HepG2 (cell line): ENCODE results near the gene KIF9. TPM values are rescaled to one million over a fixed set of nuclear protein-coding genes. Genes with fewer than 3 reads are reported as not detected.
A peak's percentile ranks its signal among the peaks of the same experiment; 100 is the strongest.

ENCODE experiments used
- ATAC-seq: fragments of 200-7000 bp; cut with Tn5 transposase; 3 replicates; pipeline ENCODE4 v1.9.1; 2020; ENCODE audit warnings: mild to moderate bottlenecking, moderate library complexity
- BruUV-seq: library from RNA; stranded (reverse); fragments of 400-500 nt; replicated peaks from 2 replicates; lab custom pipeline; 2021; lab: Mats Ljungman, UMichigan
- CTCF ChIA-PET: fragments of 300-600 bp; formaldehyde crosslinking; extraction: SDS; loops from one replicate; lab custom pipeline; 2021; ENCODE audit warnings: low total read pairs, inconsistent platforms, low intra/inter-chr PET ratio; lab: Yijun Ruan, JAX
- POLR2A ChIA-PET: fragments of 350-600 bp; sonication (Branson Sonifier 250); formaldehyde crosslinking; loops from one replicate; lab custom pipeline; 2020; ENCODE audit warnings: antibody characterized with exemption, inconsistent platforms; lab: Yijun Ruan, JAX
- DNase-seq: peaks from one replicate; pipeline ENCODE4 v3.0.0-alpha.2; 2015; ENCODE audit warnings: low spot score
- FAIRE-seq: peaks from 3 replicates; lab custom pipeline; 2011; peaks lifted over from hg19 to GRCh38; lab: Jason Lieb, UNC
- H2AFZ ChIP-seq: one replicate; pipeline ENCODE4 v1.6.1; 2011; ENCODE audit warnings: low read length, inconsistent platforms
- H3K27ac ChIP-seq: fragments of 300-600 bp; 3 replicates; pipeline ENCODE4 v1.8.0; 2011; ENCODE audit warnings: mixed run types, mild to moderate bottlenecking, mixed read lengths, low read length, inconsistent platforms; ENCODE audit not compliant: insufficient read depth; ENCODE audit errors: extremely low read length
- H3K27me3 ChIP-seq, 2 experiments: fragments of 200-600 bp in 1 of 2; 2 replicates in 1 of 2; 3 replicates in 1 of 2; pipeline versions ENCODE4 v1.6.0 to v1.8.0; 2011; ENCODE audit warnings: low read length in 2 of 2, mild to moderate bottlenecking in 2 of 2, moderate library complexity in 2 of 2, inconsistent platforms in 1 of 2; ENCODE audit not compliant: insufficient read depth in 2 of 2, control insufficient read depth in 1 of 2
- H3K36me3 ChIP-seq, 2 experiments: fragments of 200-600 bp in 1 of 2; replicated peaks in 1 of 2; 2 replicates in 1 of 2; 3 replicates in 1 of 2; pipeline versions ENCODE4 v1.5.1 to v1.8.0; 2011; ENCODE audit warnings: low read length in 2 of 2, inconsistent platforms in 1 of 2; ENCODE audit not compliant: insufficient read depth in 2 of 2, control insufficient read depth in 1 of 2
- H3K4me1 ChIP-seq: 2 replicates; pipeline ENCODE4 v1.5.1; 2012; ENCODE audit warnings: low read length, inconsistent platforms; ENCODE audit not compliant: insufficient read depth
- H3K4me2 ChIP-seq: 2 replicates; pipeline ENCODE4 v1.6.0; 2011; ENCODE audit warnings: low read depth, low read length, inconsistent platforms
- H3K4me3 ChIP-seq, 3 experiments: fragments of 200-600 bp in 1 of 3; sonication (generic), shearing (Covaris generic) in 1 of 3; replicated peaks in 1 of 3; 2 replicates each; pipeline ENCODE4 v1.5.1; 2011 to 2016; ENCODE audit warnings: low read length in 3 of 3, inconsistent platforms in 2 of 3, low read depth in 2 of 3, mild to moderate bottlenecking in 2 of 3, control low read depth in 1 of 3, mixed read lengths in 1 of 3; ENCODE audit not compliant: insufficient read depth in 1 of 3
- H3K79me2 ChIP-seq: one replicate; pipeline ENCODE4 v1.6.1; 2011; ENCODE audit warnings: low read length, inconsistent platforms; ENCODE audit not compliant: insufficient read depth
- H3K9ac ChIP-seq: 2 replicates; pipeline ENCODE4 v1.6.0; 2011; ENCODE audit warnings: mild to moderate bottlenecking, low read depth, low read length, inconsistent platforms; ENCODE audit not compliant: insufficient read depth
- H3K9me3 ChIP-seq: 2 replicates; pipeline ENCODE4 v1.5.1; 2012; ENCODE audit warnings: mild to moderate bottlenecking, low read length
- H4K20me1 ChIP-seq: 2 replicates; pipeline ENCODE4 v1.6.0; 2011; ENCODE audit warnings: inconsistent platforms, mild to moderate bottlenecking, low read length, moderate library complexity; ENCODE audit not compliant: insufficient read depth
- BATF2 ChIP-seq: sonication (generic); formaldehyde crosslinking; IDR thresholded peaks from 2 replicates; pipeline ENCODE4 v1.8.0; 2022; ENCODE audit warnings: mild to moderate bottlenecking, missing genetic modification reagents, moderate library complexity
- FOSL1 ChIP-seq: sonication (generic); formaldehyde crosslinking; IDR thresholded peaks from 2 replicates; pipeline ENCODE4 v1.9.0; 2021; ENCODE audit warnings: missing genetic modification reagents, borderline replicate concordance
- KLF11 ChIP-seq: IDR thresholded peaks from 2 replicates; pipeline ENCODE4 v1.6.1; 2016; ENCODE audit warnings: missing compliant biosample characterization
- MXD4 ChIP-seq: IDR thresholded peaks from 2 replicates; pipeline ENCODE4 v1.6.1; 2016; ENCODE audit warnings: mild to moderate bottlenecking, missing biosample characterization, missing genetic modification reagents
- NFE2L1 ChIP-seq: sonication (generic); formaldehyde crosslinking; IDR thresholded peaks from 2 replicates; pipeline ENCODE4 v1.4.0; 2020; ENCODE audit warnings: missing genetic modification reagents, mild to moderate bottlenecking, borderline replicate concordance
- PRMT3 ChIP-seq: sonication (generic); formaldehyde crosslinking; IDR thresholded peaks from 2 replicates; pipeline ENCODE4 v1.8.1; 2022; ENCODE audit warnings: low read depth, mild to moderate bottlenecking, moderate library complexity, missing genetic modification reagents, borderline replicate concordance
- SMAD3 ChIP-seq: sonication (generic); formaldehyde crosslinking; IDR thresholded peaks from 2 replicates; pipeline ENCODE4 v1.4.0; 2020; ENCODE audit warnings: missing genetic modification reagents
- THAP11 ChIP-seq: IDR thresholded peaks from 2 replicates; pipeline ENCODE4 v1.6.1; 2016; ENCODE audit warnings: missing biosample characterization, missing genetic modification reagents
- THRA ChIP-seq: sonication (generic); formaldehyde crosslinking; IDR thresholded peaks from 2 replicates; pipeline ENCODE4 v1.4.0; 2020; ENCODE audit warnings: missing genetic modification reagents, borderline replicate concordance
- ZNF101 ChIP-seq: sonication (generic); formaldehyde crosslinking; IDR thresholded peaks from 2 replicates; pipeline ENCODE4 v1.4.0; 2020; ENCODE audit warnings: mild to moderate bottlenecking, low read depth, missing genetic modification reagents, borderline replicate concordance
- ZNF326 ChIP-seq: sonication (generic); formaldehyde crosslinking; IDR thresholded peaks from 2 replicates; pipeline ENCODE4 v1.4.0; 2020; ENCODE audit warnings: missing genetic modification reagents, borderline replicate concordance
- ZNF33B ChIP-seq: sonication (generic); formaldehyde crosslinking; IDR thresholded peaks from 2 replicates; pipeline ENCODE4 v1.5.1; 2020; ENCODE audit warnings: mild to moderate bottlenecking, missing genetic modification reagents
- ZNF354B ChIP-seq: sonication (generic); formaldehyde crosslinking; IDR thresholded peaks from 2 replicates; pipeline ENCODE4 v1.8.0; 2022; ENCODE audit warnings: mild to moderate bottlenecking, missing genetic modification reagents
- ZNF382 ChIP-seq: sonication (generic); formaldehyde crosslinking; IDR thresholded peaks from 2 replicates; pipeline ENCODE4 v1.5.0; 2020; ENCODE audit warnings: missing genetic modification reagents, mild to moderate bottlenecking, borderline replicate concordance
- ZNF468 ChIP-seq: sonication (generic); formaldehyde crosslinking; IDR thresholded peaks from 2 replicates; pipeline ENCODE4 v1.8.0; 2022; ENCODE audit warnings: mild to moderate bottlenecking, moderate library complexity, missing genetic modification reagents
- ZNF607 ChIP-seq: sonication (generic); formaldehyde crosslinking; IDR thresholded peaks from 2 replicates; pipeline ENCODE4 v1.5.1; 2020; ENCODE audit warnings: missing genetic modification reagents, mild to moderate bottlenecking, borderline replicate concordance
- ZNF703 ChIP-seq: sonication (generic); formaldehyde crosslinking; IDR thresholded peaks from 2 replicates; pipeline ENCODE4 v1.5.1; 2020; ENCODE audit warnings: missing genetic modification reagents, mild to moderate bottlenecking, moderate library complexity, borderline replicate concordance
- WGBS: methylation state at CpG from one replicate; pipeline ENCODE4 v1.1.6; 2017; ENCODE audit warnings: low lambda C conversion rate; 5-methylcytosine and 5-hydroxymethylcytosine counted together
- in situ Hi-C: cut with HindIII; loops from 2 replicates; pipeline ENCODE4 v1.10.0; 2017; ENCODE audit warnings: low pct_unique_long_range_greater_than_20kb; ENCODE audit not compliant: extremely low pct_ligation_motif_present
- intact Hi-C: fragments of 100-400 bp; cut with micrococcal nuclease; formaldehyde crosslinking; loops from one replicate; pipeline ENCODE4 v1.10.0; 2022; ENCODE audit not compliant: unreplicated experiment
- polyA plus RNA-seq, 8 experiments: library from polyadenylated mRNA; depleted of rRNA in 3 of 8; stranded (reverse) in 7 of 8; unstranded in 1 of 8; fragments of >200 nt; fragmentation: Illumina TruSeq in 4 of 8; extraction: Trizol in 4 of 8; gene quantifications; 2 replicates each; pipeline versions ENCODE4 v1.2.1 to v1.2.3, GENCODE V29; 2011 to 2016; ENCODE audit warnings: low read depth in 4 of 8, missing spikeins in 1 of 8, mixed read lengths in 1 of 8; ENCODE audit not compliant: insufficient read depth in 1 of 8
- total RNA-seq, 5 experiments: library from RNA; depleted of rRNA; stranded (reverse); fragments of >200 nt; fragmentation: Illumina TruSeq; extraction: Trizol; gene quantifications; 2 replicates each; pipeline ENCODE4 v1.2.3, GENCODE V29; 2016; ENCODE audit warnings: low read depth in 1 of 5

KIF9 gene
- total and polyA plus RNA-seq, 2 of the 13 experiments (the other 11 are each of a cell fraction or from before 2014, with no cell fraction given), result 5.1 to 16.9 TPM

GRCh38 chr3:47247131-47248064 lies 35.2 kb downstream of the KIF9 start:
- Histone ChIP-seq H3K4me1 (peaks cover 29% of the 10 kb centered on the region), H4K20me1 (no peaks in the 10 kb centered on the region), H3K27me3 (no peaks in the 10 kb centered on the region), H2AFZ (no peak overlapping the region), H3K9ac (no peak overlapping the region), H3K4me2 (no peak overlapping the region), H3K9me3 (no peaks in the 10 kb centered on the region), H3K36me3 (no peaks in the 10 kb centered on the region), H3K4me3 (no peak overlapping the region), H3K27ac (no peak overlapping the region), H3K79me2 (no peaks in the 10 kb centered on the region)
- TF ChIP-seq KLF11 (no peak), THRA (CRISPR knock-in tag) (no peak), ZNF326 (CRISPR knock-in tag) (no peak)
- ATAC-seq (peak; percentile 13; the same call in 2 of the 3 replicates), DNase-seq (no peak), FAIRE-seq (no peak)
- intact Hi-C loops, result no loop called here
- WGBS, result 48% methylated on average over 8 of the region's 14 CpGs
- POLR2A ChIA-PET, result no interaction called here
- in situ Hi-C loops, result no loop called here
- CTCF ChIA-PET, result no interaction called here
- no TSS peak for BruUV-seq

GRCh38 chr3:47245271-47245670 lies 37.3 kb downstream of the KIF9 start:
- no TSS peak for BruUV-seq
- peaks cover 12% of the 10 kb centered on the region for H3K4me1 ChIP-seq
- H3K27me3 ChIP-seq, result no peaks in the 10 kb centered on the region
- H3K9ac ChIP-seq, result no peak overlapping the region
- no peak for DNase-seq
- WGBS, result 97% methylated on average over 2 of the region's 2 CpGs
- no peak overlapping the region for H2AFZ ChIP-seq
- ATAC-seq, result no peak
- H3K4me3 ChIP-seq, result no peak overlapping the region
- intact Hi-C loops (no loop called here), in situ Hi-C loops (no loop called here)
- FAIRE-seq, result no peak
- no peaks in the 10 kb centered on the region for H3K79me2 ChIP-seq
- H3K36me3 ChIP-seq, result no peaks in the 10 kb centered on the region
- CTCF ChIA-PET, result no interaction called here
- H4K20me1 ChIP-seq, result no peaks in the 10 kb centered on the region
- H3K27ac ChIP-seq, result no peak overlapping the region
- POLR2A ChIA-PET, result no interaction called here
- H3K9me3 ChIP-seq, result no peaks in the 10 kb centered on the region
- no peak overlapping the region for H3K4me2 ChIP-seq
- TF ChIP-seq FOSL1 (no peak), THAP11 (no peak), BATF2 (CRISPR knock-in tag) (no peak), ZNF101 (CRISPR knock-in tag) (no peak), PRMT3 (no peak), ZNF703 (no peak), ZNF33B (CRISPR knock-in tag) (no peak), ZNF354B (no peak), ZNF607 (CRISPR knock-in tag) (no peak), SMAD3 (CRISPR knock-in tag) (no peak), MXD4 (no peak), ZNF382 (CRISPR knock-in tag) (no peak), ZNF468 (CRISPR knock-in tag) (no peak), NFE2L1 (no peak)
